Activated CD8-positive, alpha-beta memory T cell treated with anti-CD3 and anti-CD28 coated beads, Interleukin-2, amount 50 U/mL, for 4 hours (primary cell): ENCODE measurements around the gene CARM1.

Source experiments
- DNase-seq: peaks from one replicate; pipeline ENCODE4 v3.0.0-alpha.2; 2020

The CARM1 gene

GRCh38 chr19:10911579-10912363, 40.4 kb downstream of the CARM1 start:
- DNase-seq: no peak

- no peak for DNase-seq
Measured at GRCh38 chr19:10912619-10913018, 41.3 kb downstream of the CARM1 start.

- no peak for DNase-seq
Measured at GRCh38 chr19:10913716-10914340, 42.5 kb downstream of the CARM1 start.

- no peak for DNase-seq
Measured at GRCh38 chr19:10915130-10916091, 44.1 kb downstream of the CARM1 start.

GRCh38 chr19:10916602-10917001, 45.2 kb downstream of the CARM1 start:
- DNase-seq: no peak

GRCh38 chr19:10918359-10918758, 47.0 kb downstream of the CARM1 start:
- DNase-seq: no peak

- no peak for DNase-seq
Measured at GRCh38 chr19:10919352-10920287, 48.3 kb downstream of the CARM1 start.

GRCh38 chr19:10920288-10920655, 48.9 kb downstream of the CARM1 start:
- DNase-seq: no peak

GRCh38 chr19:10920781-10921180, 49.4 kb downstream of the CARM1 start:
- DNase-seq: no peak

GRCh38 chr19:10921199-10921909, 50.0 kb downstream of the CARM1 start:
- no peak for DNase-seq

- DNase-seq: no peak
Measured at GRCh38 chr19:10921910-10922637, 50.7 kb downstream of the CARM1 start.

- no peak for DNase-seq
Measured at GRCh38 chr19:10922638-10923014, 51.3 kb downstream of the CARM1 start.

- peak; percentile 15 for DNase-seq
Measured at GRCh38 chr19:10923260-10924112, 52.1 kb downstream of the CARM1 start.

GRCh38 chr19:10924597-10924996, 53.2 kb downstream of the CARM1 start:
- DNase-seq: no peak

GRCh38 chr19:10927730-10928562, 56.6 kb downstream of the CARM1 start:
- DNase-seq: no peak

GRCh38 chr19:10928563-10929401, 57.4 kb downstream of the CARM1 start, which contains the start of the genes TIMM29 and YIPF2:
TSS of gene TIMM29 (plus strand) at chr19:10928811. CDS start at chr19:10928823, 12 bp downstream.
TSS of gene YIPF2 (minus strand) at chr19:10928639. CDS start at chr19:10928410, 229 bp downstream.
- DNase-seq: peak; percentile 91

- peak; percentile 16 for DNase-seq
Measured at GRCh38 chr19:10929402-10929794, 58.0 kb downstream of the CARM1 start.
